SK-N-SH (cell line): ENCODE results near the gene CYBA. TPM values are rescaled to one million over a fixed set of nuclear protein-coding genes. Genes with fewer than 3 reads are reported as not detected.

Experiments used
- CTCF ChIA-PET: fragments of 300-600, 350-600 bp; formaldehyde crosslinking; extraction: SDS; loops from one replicate; lab custom pipeline; 2021; lab: Yijun Ruan, JAX
- POLR2A ChIA-PET: fragments of 350-600 bp; sonication (Branson Sonifier 250); formaldehyde crosslinking; extraction: SDS; loops from one replicate; lab custom pipeline; 2020; ENCODE audit warnings: antibody characterized with exemption, inconsistent platforms; lab: Yijun Ruan, JAX
- DNase-seq: peaks from one replicate; pipeline ENCODE4 v3.0.0; 2012
- H2AFZ ChIP-seq: fragments of 200-600 bp; sonication (generic); 2 replicates; pipeline ENCODE4 v1.8.1; 2016; ENCODE audit warnings: antibody characterized with exemption, mild to moderate bottlenecking, low read depth
- H3F3A ChIP-seq: fragments of 200-600 bp; sonication (generic); replicated peaks from 2 replicates; pipeline ENCODE3; 2016; ENCODE audit warnings: antibody characterized with exemption, mild to moderate bottlenecking; ENCODE audit not compliant: insufficient read depth
- H3K27ac ChIP-seq, 2 experiments: fragments of 200-500 bp in 1 of 2; fragments of 200-600 bp in 1 of 2; sonication (Bioruptor generic) in 1 of 2; sonication (generic), shearing (Covaris generic) in 1 of 2; 2 replicates each; pipeline versions ENCODE4 v1.5.1 to v1.6.1; 2014 to 2016; ENCODE audit warnings: low read depth in 2 of 2, inconsistent platforms in 1 of 2, low read length in 1 of 2, mild to moderate bottlenecking in 1 of 2, mixed read lengths in 1 of 2
- H3K27me3 ChIP-seq: fragments of 200-600 bp; sonication (generic), shearing (Covaris generic); 2 replicates; pipeline ENCODE4 v1.6.1; 2016; ENCODE audit warnings: mixed run types; ENCODE audit not compliant: insufficient read depth
- H3K36me3 ChIP-seq, 2 experiments: fragments of 200-500 bp in 1 of 2; fragments of 200-600 bp in 1 of 2; sonication (Bioruptor generic) in 1 of 2; sonication (generic) in 1 of 2; replicated peaks in 1 of 2; 2 replicates each; pipeline versions ENCODE3 to v1.5.1; 2014 to 2016; ENCODE audit warnings: low read length in 1 of 2, mild to moderate bottlenecking in 1 of 2; ENCODE audit not compliant: insufficient read depth in 2 of 2, control insufficient read depth in 1 of 2
- H3K4me1 ChIP-seq, 2 experiments: fragments of 200-500 bp in 1 of 2; fragments of 200-600 bp in 1 of 2; sonication (Bioruptor generic) in 1 of 2; sonication (generic), shearing (Covaris generic) in 1 of 2; 2 replicates each; pipeline versions ENCODE4 v1.5.1 to v1.6.1; 2014 to 2016; ENCODE audit warnings: low read depth in 1 of 2, low read length in 1 of 2, mixed run types in 1 of 2; ENCODE audit not compliant: insufficient read depth in 2 of 2, control insufficient read depth in 1 of 2
- H3K4me2 ChIP-seq: fragments of 200-600 bp; sonication (generic), shearing (Covaris generic); 2 replicates; pipeline ENCODE4 v1.6.1; 2017; ENCODE audit warnings: mixed run types
- H3K4me3 ChIP-seq, 2 experiments: fragments of 200-500 bp in 1 of 2; fragments of 200-600 bp in 1 of 2; sonication (Bioruptor generic) in 1 of 2; sonication (generic), shearing (Covaris generic) in 1 of 2; 2 replicates each; pipeline versions ENCODE4 v1.5.1 to v1.8.1; 2014 to 2016; ENCODE audit warnings: low read depth in 2 of 2, inconsistent platforms in 1 of 2, low read length in 1 of 2, mild to moderate bottlenecking in 1 of 2, mixed read lengths in 1 of 2, moderate library complexity in 1 of 2
- H3K79me2 ChIP-seq: fragments of 200-600 bp; sonication (generic); 2 replicates; pipeline ENCODE4 v1.8.1; 2017; ENCODE audit warnings: mild to moderate bottlenecking; ENCODE audit not compliant: insufficient read depth
- H3K9ac ChIP-seq: fragments of 200-600 bp; sonication (generic); 2 replicates; pipeline ENCODE4 v1.6.1; 2017; ENCODE audit warnings: mixed run types
- H3K9me2 ChIP-seq: fragments of 200-600 bp; sonication (generic); 2 replicates; pipeline ENCODE4 v1.6.1; 2017; ENCODE audit warnings: mixed run types
- H3K9me3 ChIP-seq: fragments of 200-600 bp; sonication (generic); 2 replicates; pipeline ENCODE4 v1.6.1; 2017; ENCODE audit warnings: mixed run types, mild to moderate bottlenecking, moderate library complexity
- H4K20me1 ChIP-seq: fragments of 200-600 bp; sonication (generic); 2 replicates; pipeline ENCODE4 v1.6.1; 2017; ENCODE audit warnings: mild to moderate bottlenecking, mixed run types; ENCODE audit not compliant: insufficient read depth
- CTCF ChIP-seq: fragments of 200-600 bp; sonication (generic); IDR thresholded peaks from 2 replicates; pipeline ENCODE4 v1.6.1; 2017; ENCODE audit warnings: antibody characterized with exemption, mild to moderate bottlenecking, moderate library complexity
- EZH2phosphoT487 ChIP-seq: fragments of 200-600 bp; sonication (generic); IDR thresholded peaks from 2 replicates; pipeline ENCODE4 v1.6.1; 2017; ENCODE audit warnings: low read depth, mixed run types, mild to moderate bottlenecking, antibody characterized with exemption, moderate library complexity, borderline replicate concordance
- FOXM1 ChIP-seq: IDR thresholded peaks from 2 replicates; pipeline ENCODE4 v1.4.0; 2012; ENCODE audit warnings: low read depth, mild to moderate bottlenecking
- GATA2 ChIP-seq: sonication (generic); formaldehyde crosslinking; IDR thresholded peaks from 2 replicates; pipeline ENCODE4 v1.5.0; 2020; ENCODE audit warnings: mild to moderate bottlenecking, missing genetic modification reagents
- IRF3 ChIP-seq: fragments of 150-350 bp; IDR thresholded peaks from 2 replicates; pipeline ENCODE4 v1.6.1; 2016; ENCODE audit warnings: mild to moderate bottlenecking, low read depth, low read length
- RAD21 ChIP-seq: IDR thresholded peaks from 2 replicates; pipeline ENCODE4 v1.6.1; 2012; ENCODE audit warnings: mild to moderate bottlenecking, low read length
- TAF1 ChIP-seq: IDR thresholded peaks from 2 replicates; pipeline ENCODE4 v1.6.1; 2012; ENCODE audit warnings: low read depth, mild to moderate bottlenecking, low read length, moderate library complexity, borderline replicate concordance
- WGBS: methylation state at CpG from one replicate; pipeline ENCODE4 v1.1.6; 2017; ENCODE audit warnings: low lambda C conversion rate; 5-methylcytosine and 5-hydroxymethylcytosine counted together
- polyA plus RNA-seq, 3 experiments: library from polyadenylated mRNA; depleted of rRNA; stranded (reverse); fragments of >200 nt; gene quantifications; 2 replicates each; pipeline ENCODE4 v1.2.3, GENCODE V29; 2012
- TF ChIP-seq, protein P1 (sequence below): IDR thresholded peaks from 2 replicates; pipeline ENCODE4 v1.4.0; 2012; ENCODE audit warnings: low read depth

Gene CYBA
- polyA plus RNA-seq, 1 of the 3 experiments (the other 2 are of a cell fraction), result 176 TPM

DNA sequence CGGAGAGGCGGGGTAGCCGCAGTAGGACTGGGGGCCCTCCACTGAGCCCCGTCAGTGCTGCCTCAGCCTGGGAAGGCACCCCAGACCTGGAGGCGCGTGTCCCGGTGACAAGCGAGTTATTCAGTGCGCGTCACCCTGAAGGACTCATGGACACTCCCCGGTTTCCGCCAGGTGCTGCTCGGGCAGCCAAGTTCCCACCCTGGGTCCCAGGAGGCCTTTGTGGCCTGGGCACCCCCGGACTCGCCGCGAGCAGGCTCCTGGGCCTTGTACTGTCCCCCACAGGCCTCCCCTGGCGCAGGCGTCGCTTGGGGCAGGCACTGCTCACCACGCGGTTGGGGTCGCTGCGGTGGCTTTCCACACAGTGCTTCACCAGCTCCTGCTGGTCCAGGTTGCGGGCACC, 47.8 kb upstream of the CYBA start (continued):
- TF ChIP-seq IRF3 (no peak), TAF1 (no peak), FOXM1 (no peak)

DNA sequence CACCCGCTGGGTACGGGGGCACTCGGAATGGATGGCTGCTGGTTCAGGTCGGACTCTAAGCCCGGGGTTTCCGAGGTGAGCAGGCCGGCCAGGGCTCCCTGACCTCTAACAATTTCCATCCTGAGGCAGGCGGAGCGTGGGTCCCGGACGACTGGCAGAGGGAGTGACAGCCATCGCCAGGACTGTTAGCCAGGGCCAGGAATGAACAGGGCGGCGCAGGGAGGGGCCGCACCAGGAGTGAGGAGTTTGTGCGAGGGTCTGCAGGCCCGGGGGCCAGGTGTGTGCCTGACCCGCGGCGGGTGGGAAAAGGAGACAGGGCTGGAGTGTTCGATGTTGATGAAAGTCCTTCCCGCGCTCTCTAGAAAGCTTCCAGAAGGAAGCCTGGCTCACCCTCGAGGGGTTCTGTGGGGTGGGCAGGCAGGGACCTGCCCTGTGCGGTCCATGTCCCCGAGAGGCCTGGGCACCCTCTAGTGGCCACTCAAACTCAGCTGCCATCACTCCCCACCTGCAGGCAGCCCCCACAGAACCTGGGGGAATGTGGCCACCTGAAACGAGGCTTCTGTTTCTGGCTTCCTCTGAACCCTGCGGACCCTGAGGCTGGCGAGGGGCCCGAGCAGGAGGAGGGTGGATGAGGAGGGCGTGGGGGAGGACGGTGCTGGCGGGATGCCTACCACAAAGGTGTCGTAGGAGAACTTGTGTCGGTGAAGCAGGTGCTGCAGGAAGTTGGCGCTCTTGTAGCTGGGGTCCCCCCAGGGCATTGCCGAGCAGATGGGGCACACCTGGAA, 47.2 kb upstream of the CYBA start:
- Histone ChIP-seq H2AFZ (no peak overlapping the region), H3K4me1 (peaks cover 0 to 13% of the 10 kb centered on the region in 2 experiments; a peak in 2 of 4 replicates), H3K79me2 (peaks cover 11% of the 10 kb centered on the region; the same call in 1 of the 2 replicates), H3K9me3 (no peaks in the 10 kb centered on the region), H3K4me3 (no peak overlapping the region), H3K4me2 (no peak overlapping the region), H3K9me2 (no peaks in the 10 kb centered on the region), H3K27ac (no peak overlapping the region), H3F3A (no peaks in the 10 kb centered on the region), H3K36me3 (peaks cover 0 to 24% of the 10 kb centered on the region in 2 experiments), H4K20me1 (no peaks in the 10 kb centered on the region), H3K9ac (no peak overlapping the region), H3K27me3 (no peaks in the 10 kb centered on the region)
- ChIA-PET CTCF (interaction anchor here (0.6 to 1.1 kb wide), 4 partner anchors 11 to 868 kb away, joined by 3 to 4 read pairs (median 3); no protein-coding TSS in a partner anchor), POLR2A (no interaction called here)
- DNase-seq, result no peak
- TF ChIP-seq EZH2phosphoT487 (no peak), RAD21 (peak; percentile 22; the same call in 1 of the 2 replicates), CTCF (peak; percentile 44)
- TF ChIP-seq, protein P1, sequence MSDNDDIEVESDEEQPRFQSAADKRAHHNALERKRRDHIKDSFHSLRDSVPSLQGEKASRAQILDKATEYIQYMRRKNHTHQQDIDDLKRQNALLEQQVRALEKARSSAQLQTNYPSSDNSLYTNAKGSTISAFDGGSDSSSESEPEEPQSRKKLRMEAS, result no peak
- 92% methylated on average over 27 of the region's 37 CpGs for WGBS

- H3K9me3 ChIP-seq, result no peaks in the 10 kb centered on the region
- POLR2A ChIA-PET, result no interaction called here
- H3K4me1 ChIP-seq, result peaks cover 0 to 13% of the 10 kb centered on the region in 2 experiments; a peak in 2 of 4 replicates
- peaks cover 0 to 24% of the 10 kb centered on the region in 2 experiments for H3K36me3 ChIP-seq
- no peak for DNase-seq
- 0 out of 2 replicates have a peak, but pooled peaks cover 9% of the 10 kb centered on the region for H3K79me2 ChIP-seq
- no peak overlapping the region for H2AFZ ChIP-seq
- no peak overlapping the region for H3K4me3 ChIP-seq
- H3K9me2 ChIP-seq, result no peaks in the 10 kb centered on the region
- no peak overlapping the region for H3K27ac ChIP-seq
- CTCF ChIA-PET, result interaction anchor here (0.6 to 1.1 kb wide), 2 partner anchors 25 to 868 kb away, joined by 3 to 4 read pairs; no protein-coding TSS in a partner anchor
- WGBS, result 83% methylated on average over 8 of the region's 47 CpGs
- no peaks in the 10 kb centered on the region for H3K27me3 ChIP-seq
- no peak overlapping the region for H3K4me2 ChIP-seq
- H4K20me1 ChIP-seq, result no peaks in the 10 kb centered on the region
- TF ChIP-seq GATA2, result no peak
- no peaks in the 10 kb centered on the region for H3F3A ChIP-seq
- no peak overlapping the region for H3K9ac ChIP-seq
Observed at GRCh38 chr16:88697116-88697830, 46.4 kb upstream of the CYBA start.
